GM18508 (cell line): ENCODE measurements around the gene ATP5PD.

ENCODE experiments used
- ATAC-seq: cut with Tn5 transposase; IDR thresholded peaks from one replicate; pipeline ENCODE4 v1.9.1; 2021; ENCODE audit warnings: moderate number of reproducible peaks; ENCODE audit not compliant: insufficient read depth, unreplicated experiment

Gene ATP5PD

DNA sequence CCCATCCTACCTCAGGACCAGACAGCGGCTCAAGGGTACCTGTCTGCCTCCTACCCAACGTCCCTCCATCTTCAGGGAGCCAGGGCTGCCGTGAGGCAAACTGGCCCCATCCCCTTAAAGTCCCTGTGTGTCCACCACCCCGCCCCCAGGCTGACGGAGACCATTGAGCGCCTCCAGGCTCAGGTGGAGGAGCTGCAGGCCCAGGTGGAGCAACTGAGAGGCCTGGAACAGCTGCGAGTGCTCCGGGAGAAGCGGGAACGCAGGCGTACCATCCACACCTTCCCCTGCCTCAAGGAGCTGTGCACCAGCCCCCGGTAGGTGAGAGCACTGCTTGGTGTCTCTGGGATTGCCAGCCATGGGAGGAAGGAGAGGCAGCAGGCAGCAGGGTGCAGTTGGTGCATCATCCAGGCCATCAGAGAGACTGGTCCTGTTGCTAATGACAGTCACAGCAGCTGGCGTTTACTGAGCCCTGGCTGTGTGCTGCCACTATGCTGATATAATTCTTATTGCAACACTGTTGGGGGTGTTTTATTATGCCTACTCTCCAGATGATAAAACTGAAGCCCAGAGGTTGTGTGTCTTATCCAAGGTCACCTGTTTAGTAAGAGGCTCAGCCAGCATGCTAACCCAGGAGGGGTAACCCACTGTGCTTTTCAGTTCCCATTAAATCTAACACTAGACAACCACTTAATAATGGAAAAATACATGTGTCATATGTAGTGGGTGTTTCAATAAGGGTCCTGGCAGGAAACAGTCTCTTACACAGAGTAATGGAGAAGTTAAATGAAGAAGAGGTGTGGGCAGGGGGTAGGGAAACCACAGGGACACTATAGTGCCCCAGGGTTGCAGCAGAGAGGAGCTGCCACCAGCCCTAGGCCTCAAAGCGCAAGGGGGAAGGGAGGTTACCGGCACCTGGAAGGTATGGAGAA is 44.6 kb downstream of the ATP5PD start:
- ATAC-seq = no peak

- no peak for ATAC-seq
These were observed 47.2 kb downstream of the ATP5PD start for GRCh38 chr17:74999523-74999922.

DNA sequence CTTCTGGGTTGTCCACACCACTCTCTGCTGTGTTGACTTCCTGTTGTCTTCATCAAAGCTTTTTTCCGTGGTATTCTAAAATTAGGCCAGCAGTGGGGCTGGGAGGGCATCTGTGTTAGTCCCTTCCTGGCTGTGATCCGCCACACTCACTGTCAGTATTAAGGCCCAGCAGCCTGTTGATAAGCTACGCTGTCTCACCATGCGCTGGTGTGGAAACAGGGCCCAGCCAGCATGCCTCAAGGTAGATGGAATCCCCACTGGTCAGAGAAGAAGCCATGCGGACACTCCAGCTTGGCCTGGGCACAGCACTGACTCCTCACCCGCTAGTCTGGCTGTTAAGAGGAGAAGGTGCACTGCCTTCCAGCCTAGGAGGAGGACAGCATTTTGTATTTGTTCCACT is 48.0 kb downstream of the ATP5PD start:
- no peak for ATAC-seq

GRCh38 chr17:74995847-74996246 is 50.9 kb downstream of the ATP5PD start:
- no peak for ATAC-seq

- no peak for ATAC-seq
These were observed 52.3 kb downstream of the ATP5PD start for GRCh38 chr17:74994440-74994839.

GRCh38 chr17:74992223-74992622 is 54.5 kb downstream of the ATP5PD start:
- no peak for ATAC-seq

DNA sequence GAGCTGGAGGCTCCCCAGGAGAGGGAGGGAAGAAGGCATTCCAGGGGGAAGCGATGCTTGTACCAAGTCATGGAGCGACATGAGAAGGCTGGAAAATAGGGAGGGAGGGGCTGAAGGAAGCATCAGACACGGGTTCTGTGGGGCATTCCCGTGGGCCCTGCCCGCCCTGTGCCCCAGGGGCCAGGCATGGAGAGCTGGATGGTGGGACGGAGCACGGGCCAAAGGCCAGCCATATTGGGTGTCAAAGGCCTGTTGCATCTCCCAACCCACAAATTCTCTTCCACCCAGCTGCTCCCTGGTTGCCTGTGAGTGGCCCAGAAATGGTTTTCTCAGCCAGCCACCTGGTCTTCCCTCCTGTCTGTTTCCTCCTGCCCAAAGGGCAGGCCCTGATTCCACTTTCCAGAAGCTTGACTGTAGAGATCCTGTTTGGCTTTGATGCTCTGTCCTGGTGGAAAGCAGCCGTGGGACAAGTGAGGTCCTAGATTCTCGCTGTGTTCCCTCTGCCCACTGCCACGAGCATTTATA is 56.1 kb downstream of the ATP5PD start:
- ATAC-seq = no peak
